HepG2 (cell line): ENCODE results near the gene HLF. TPM values are rescaled to one million over a fixed set of nuclear protein-coding genes. Genes with fewer than 3 reads are reported as not detected.

Experiments used
- HINFP ChIP-seq: sonication (generic); formaldehyde crosslinking; IDR thresholded peaks from 2 replicates; pipeline ENCODE4 v1.4.0; 2020; ENCODE audit warnings: low read depth, mild to moderate bottlenecking, missing genetic modification reagents
- HNRNPK ChIP-seq: fragments of 200-400 bp; formaldehyde crosslinking; IDR thresholded peaks from 2 replicates; pipeline ENCODE4 v1.6.1; 2018; ENCODE audit warnings: low read length, low read depth, moderate library complexity, mild to moderate bottlenecking; ENCODE audit not compliant: poor library complexity, severe bottlenecking
- MXI1 ChIP-seq: IDR thresholded peaks from 3 replicates; pipeline ENCODE4 v1.6.1; 2012; ENCODE audit warnings: low read depth, low read length, inconsistent platforms, borderline replicate concordance
- RARA ChIP-seq: IDR thresholded peaks from 2 replicates; pipeline ENCODE4 v1.6.1; 2016; ENCODE audit warnings: missing genetic modification reagents, missing compliant biosample characterization
- RFXANK ChIP-seq: IDR thresholded peaks from 2 replicates; pipeline ENCODE4 v1.6.1; 2016
- THAP9 ChIP-seq: sonication (generic); formaldehyde crosslinking; IDR thresholded peaks from 2 replicates; pipeline ENCODE4; 2020; ENCODE audit warnings: missing genetic modification reagents, mild to moderate bottlenecking, borderline replicate concordance
- ZEB1 ChIP-seq: IDR thresholded peaks from 2 replicates; pipeline ENCODE4 v1.6.1; 2012; ENCODE audit warnings: mild to moderate bottlenecking, low read depth, inconsistent platforms; ENCODE audit not compliant: insufficient replicate concordance
- ZNF343 ChIP-seq: sonication (generic); formaldehyde crosslinking; IDR thresholded peaks from 2 replicates; pipeline ENCODE4 v1.4.0; 2020; ENCODE audit warnings: mild to moderate bottlenecking, missing genetic modification reagents
- ZNF44 ChIP-seq: sonication (generic); formaldehyde crosslinking; IDR thresholded peaks from 2 replicates; pipeline ENCODE4 v1.5.1; 2020; ENCODE audit warnings: mild to moderate bottlenecking, missing genetic modification reagents
- ZNF766 ChIP-seq: sonication (generic); formaldehyde crosslinking; IDR thresholded peaks from 2 replicates; pipeline ENCODE4 v1.5.0; 2020; ENCODE audit warnings: missing genetic modification reagents, borderline replicate concordance
- ZNF839 ChIP-seq: sonication (generic); formaldehyde crosslinking; IDR thresholded peaks from 2 replicates; pipeline ENCODE4 v1.4.0; 2020; ENCODE audit warnings: missing genetic modification reagents, mild to moderate bottlenecking, borderline replicate concordance
- polyA plus RNA-seq, 8 experiments: library from polyadenylated mRNA; depleted of rRNA in 3 of 8; stranded (reverse) in 7 of 8; unstranded in 1 of 8; fragments of >200 nt; fragmentation: Illumina TruSeq in 4 of 8; extraction: Trizol in 4 of 8; gene quantifications; 2 replicates each; pipeline versions ENCODE4 v1.2.1 to v1.2.3, GENCODE V29; 2011 to 2016; ENCODE audit warnings: low read depth in 4 of 8, missing spikeins in 1 of 8, mixed read lengths in 1 of 8; ENCODE audit not compliant: insufficient read depth in 1 of 8
- total RNA-seq, 5 experiments: library from RNA; depleted of rRNA; stranded (reverse); fragments of >200 nt; fragmentation: Illumina TruSeq; extraction: Trizol; gene quantifications; 2 replicates each; pipeline ENCODE4 v1.2.3, GENCODE V29; 2016; ENCODE audit warnings: low read depth in 1 of 5

The HLF gene
- total and polyA plus RNA-seq, 2 of the 13 experiments (the other 11 are each of a cell fraction or from before 2014, with no cell fraction given), result 202 to 346 TPM

GRCh38 chr17:55336426-55336825, 71.7 kb downstream of the HLF start (continued):
- no peak for TF ChIP-seq RFXANK (CRISPR knock-in tag)
- TF ChIP-seq HNRNPK, result no peak
- no peak for TF ChIP-seq THAP9
- no peak for TF ChIP-seq ZNF44 (CRISPR knock-in tag)
- TF ChIP-seq ZNF839 (CRISPR knock-in tag), result no peak
- no peak for TF ChIP-seq ZNF766 (CRISPR knock-in tag)
- TF ChIP-seq MXI1, result no peak
- TF ChIP-seq RARA (CRISPR knock-in tag), result no peak
- TF ChIP-seq HINFP, result no peak
- TF ChIP-seq ZNF343 (CRISPR knock-in tag), result no peak
- no peak for TF ChIP-seq ZEB1
